ENCODE measurements around the gene HDAC1.
"Not testable (repeated sequence)": the region's sequence is repeated elsewhere in the genome, so short reads cannot be mapped to it uniquely, and the experiment has no call there.

Gene HDAC1

GRCh38 chr1:32274646-32275340 is 17.1 kb upstream of the HDAC1 start:
- no peak for DNase-seq (ENCODE audit: low read depth)

GRCh38 chr1:32275424-32275823 is 16.5 kb upstream of the HDAC1 start:
- no peak for DNase-seq (ENCODE audit: low read depth)

GRCh38 chr1:32276032-32276782 is 15.7 kb upstream of the HDAC1 start:
- no peak for DNase-seq (ENCODE audit: low read depth)

- not testable (repeated sequence) for DNase-seq (ENCODE audit: low read depth)
These were observed 7.1 kb upstream of the HDAC1 start for GRCh38 chr1:32284777-32285176.

GRCh38 chr1:32285658-32286057 is 6.2 kb upstream of the HDAC1 start:
- DNase-seq (ENCODE audit: low read depth): no peak

- no peak for DNase-seq (ENCODE audit: low read depth)
These were observed 5.1 kb upstream of the HDAC1 start for GRCh38 chr1:32286763-32287162.

- no peak for DNase-seq (ENCODE audit: low read depth)
These were observed 2.6 kb upstream of the HDAC1 start for GRCh38 chr1:32289256-32289655.

- no peak for DNase-seq (ENCODE audit: low read depth)
These were observed 657 bp upstream of the HDAC1 start for GRCh38 chr1:32291145-32291707.

GRCh38 chr1:32298211-32298610 is 6.3 kb downstream of the HDAC1 start:
- DNase-seq (ENCODE audit: low read depth): not testable (repeated sequence)

- DNase-seq (ENCODE audit: low read depth): no peak
These were observed 7.4 kb downstream of the HDAC1 start for GRCh38 chr1:32299327-32299726.

GRCh38 chr1:32303358-32303757 is 11.5 kb downstream of the HDAC1 start:
- no peak for DNase-seq (ENCODE audit: low read depth)

- DNase-seq (ENCODE audit: low read depth): no peak
These were observed 12.2 kb downstream of the HDAC1 start for GRCh38 chr1:32303997-32304622.

- DNase-seq (ENCODE audit: low read depth): no peak
These were observed 13.4 kb downstream of the HDAC1 start for GRCh38 chr1:32305310-32305709.

- DNase-seq (ENCODE audit: low read depth): no peak
These were observed 15.4 kb downstream of the HDAC1 start for GRCh38 chr1:32307324-32307723.

GRCh38 chr1:32309960-32310359 is 18.1 kb downstream of the HDAC1 start:
- DNase-seq (ENCODE audit: low read depth): no peak

GRCh38 chr1:32311709-32312393 is 20.0 kb downstream of the HDAC1 start:
- DNase-seq (ENCODE audit: low read depth): no peak

GRCh38 chr1:32316903-32317277 is 25.0 kb downstream of the HDAC1 start:
- no peak for DNase-seq (ENCODE audit: low read depth)

GRCh38 chr1:32318127-32318869 is 26.4 kb downstream of the HDAC1 start:
- no peak for DNase-seq (ENCODE audit: low read depth)

- DNase-seq (ENCODE audit: low read depth): no peak
These were observed 29.9 kb downstream of the HDAC1 start for GRCh38 chr1:32321712-32322291.

GRCh38 chr1:32327204-32327603 is 35.3 kb downstream of the HDAC1 start:
- DNase-seq (ENCODE audit: low read depth): no peak

- DNase-seq (ENCODE audit: low read depth): no peak
These were observed 38.1 kb downstream of the HDAC1 start for GRCh38 chr1:32329931-32330466.

Data from stimulated activated CD8-positive, alpha-beta memory T cell treated with anti-CD3 and anti-CD28 coated beads, Interleukin-7, amount 100 ng/mL, for 24 hours (primary cell).